H1 (cell line): ENCODE data around the gene FBXL16. TPM values are rescaled to one million over a fixed set of nuclear protein-coding genes. Genes with fewer than 3 reads are reported as not detected.

Source experiments
- CTCF ChIA-PET: fragments of 300-600 bp; sonication (Branson Sonifier 250); formaldehyde crosslinking; loops from one replicate; lab custom pipeline; 2021; ENCODE audit not compliant: partially characterized antibody; lab: Charles Lee
- POLR2A ChIA-PET: fragments of 300-600 bp; sonication (Branson Sonifier 250); formaldehyde crosslinking; loops from one replicate; lab custom pipeline; 2021; ENCODE audit warnings: inconsistent platforms; ENCODE audit not compliant: partially characterized antibody; lab: Charles Lee
- DNase-seq, 2 experiments: peaks; one replicate each; pipeline versions ENCODE4 v3.0.0 to v3.0.0-alpha.2; 2010 to 2022; ENCODE audit warnings: low spot score in 2 of 2, low read depth in 1 of 2, mixed read lengths in 1 of 2
- FAIRE-seq: peaks from 2 replicates; lab custom pipeline; 2011; peaks lifted over from hg19 to GRCh38; lab: Jason Lieb, UNC
- H2AFZ ChIP-seq: 2 replicates; pipeline ENCODE4 v1.8.1; 2012; ENCODE audit warnings: low read length, inconsistent platforms
- H2AK5ac ChIP-seq: 2 replicates; pipeline ENCODE4 v1.6.1; 2013; ENCODE audit warnings: low read depth, low read length
- H2BK120ac ChIP-seq: replicated peaks from 2 replicates; pipeline ENCODE3; 2013; ENCODE audit warnings: low read depth, low read length, inconsistent platforms
- H2BK12ac ChIP-seq: 2 replicates; pipeline ENCODE4 v1.6.1; 2013; ENCODE audit warnings: low read depth, low read length
- H2BK15ac ChIP-seq: 2 replicates; pipeline ENCODE4 v1.6.1; 2013; ENCODE audit warnings: low read length
- H2BK20ac ChIP-seq: 2 replicates; pipeline ENCODE4 v1.6.1; 2013; ENCODE audit warnings: low read length
- H2BK5ac ChIP-seq: 2 replicates; pipeline ENCODE4 v1.6.1; 2013; ENCODE audit warnings: low read depth, low read length
- H3K14ac ChIP-seq: 2 replicates; pipeline ENCODE4 v1.6.1; 2013; ENCODE audit warnings: inconsistent platforms; ENCODE audit not compliant: insufficient read length
- H3K18ac ChIP-seq: 2 replicates; pipeline ENCODE4 v1.6.1; 2013; ENCODE audit warnings: low read length; ENCODE audit errors: extremely low read depth
- H3K23ac ChIP-seq: 2 replicates; pipeline ENCODE4 v1.6.1; 2013; ENCODE audit warnings: inconsistent platforms; ENCODE audit not compliant: insufficient read length
- H3K23me2 ChIP-seq: 2 replicates; pipeline ENCODE4 v1.6.1; 2013; ENCODE audit warnings: low read depth, low read length
- H3K27ac ChIP-seq: 2 replicates; pipeline ENCODE4 v1.6.1; 2011; ENCODE audit warnings: low read depth, low read length, inconsistent platforms
- H3K27me3 ChIP-seq, 4 experiments: replicated peaks in 1 of 4; 1 replicate in 1 of 4; 2 replicates in 3 of 4; pipeline versions ENCODE4 v1.6.1 to v1.8.1; 2011 to 2013; ENCODE audit warnings: low read length in 3 of 4, mild to moderate bottlenecking in 3 of 4, inconsistent platforms in 2 of 4, mixed read lengths in 2 of 4, moderate library complexity in 1 of 4; ENCODE audit not compliant: control insufficient read depth in 3 of 4, insufficient read depth in 3 of 4; ENCODE audit errors: extremely low read depth in 1 of 4
- H3K36me3 ChIP-seq, 4 experiments: 2 replicates each; pipeline versions ENCODE4 v1.6.1 to v1.8.1; 2011 to 2013; ENCODE audit warnings: mild to moderate bottlenecking in 4 of 4, low read length in 3 of 4, moderate library complexity in 2 of 4, control low read depth in 1 of 4, inconsistent platforms in 1 of 4; ENCODE audit not compliant: insufficient read depth in 4 of 4, control insufficient read depth in 2 of 4
- H3K4ac ChIP-seq: replicated peaks from 2 replicates; pipeline ENCODE3; 2013; ENCODE audit warnings: low read length, low read depth, mixed read lengths, inconsistent platforms; ENCODE audit not compliant: insufficient read length
- H3K4me1 ChIP-seq, 4 experiments: replicated peaks in 1 of 4; 1 replicate in 1 of 4; 2 replicates in 3 of 4; pipeline versions ENCODE4 v1.6.1 to v1.8.1; 2011 to 2013; ENCODE audit warnings: low read length in 3 of 4, inconsistent platforms in 2 of 4, mixed read lengths in 1 of 4; ENCODE audit not compliant: insufficient read depth in 4 of 4, control insufficient read depth in 3 of 4
- H3K4me2 ChIP-seq, 2 experiments: 2 replicates each; pipeline versions ENCODE4 v1.6.1 to v1.8.1; 2011 to 2013; ENCODE audit warnings: low read depth in 2 of 2, low read length in 2 of 2, control low read depth in 1 of 2, inconsistent platforms in 1 of 2, mild to moderate bottlenecking in 1 of 2; ENCODE audit not compliant: insufficient read depth in 1 of 2
- H3K4me3 ChIP-seq, 4 experiments: fragments of 200-600, 300-600 bp in 1 of 4; sonication (generic), shearing (Covaris generic), sonication (Bioruptor Twin) in 1 of 4; 2 replicates each; pipeline versions ENCODE4 v1.5.1 to v1.8.1; 2011 to 2016; ENCODE audit warnings: low read length in 4 of 4, low read depth in 3 of 4, control low read depth in 2 of 4, inconsistent platforms in 2 of 4, mild to moderate bottlenecking in 2 of 4, mixed read lengths in 1 of 4, moderate library complexity in 1 of 4; ENCODE audit not compliant: insufficient read depth in 2 of 4; ENCODE audit errors: extremely low read depth in 1 of 4
- H3K56ac ChIP-seq: replicated peaks from 2 replicates; pipeline ENCODE3; 2013; ENCODE audit warnings: low read depth, mild to moderate bottlenecking, mixed read lengths, low read length, inconsistent platforms; ENCODE audit not compliant: insufficient read length
- H3K79me1 ChIP-seq: 2 replicates; pipeline ENCODE4 v1.6.1; 2013; ENCODE audit warnings: low read depth, low read length, control low read depth
- H3K79me2 ChIP-seq, 2 experiments: 2 replicates each; pipeline versions ENCODE4 v1.6.1 to v1.8.1; 2012 to 2013; ENCODE audit warnings: low read length in 2 of 2, mild to moderate bottlenecking in 2 of 2, inconsistent platforms in 1 of 2; ENCODE audit not compliant: insufficient read depth in 2 of 2, control insufficient read depth in 1 of 2
- H3K9ac ChIP-seq, 4 experiments: replicated peaks in 1 of 4; 1 replicate in 1 of 4; 2 replicates in 3 of 4; pipeline versions ENCODE4 v1.6.1 to v1.8.1; 2011 to 2013; ENCODE audit warnings: low read depth in 3 of 4, low read length in 3 of 4, control low read depth in 2 of 4, mild to moderate bottlenecking in 2 of 4, moderate library complexity in 2 of 4, inconsistent platforms in 1 of 4; ENCODE audit errors: extremely low read depth in 1 of 4
- H3K9me3 ChIP-seq, 2 experiments: 2 replicates each; pipeline versions ENCODE4 v1.6.1 to v1.8.1; 2012 to 2013; ENCODE audit warnings: mild to moderate bottlenecking in 2 of 2, moderate library complexity in 2 of 2, control low read depth in 1 of 2, inconsistent platforms in 1 of 2, low read depth in 1 of 2, low read length in 1 of 2, mixed read lengths in 1 of 2; ENCODE audit not compliant: insufficient read depth in 2 of 2
- H4K20me1 ChIP-seq, 2 experiments: replicated peaks in 1 of 2; 2 replicates each; pipeline versions ENCODE3 to v1.8.1; 2011 to 2013; ENCODE audit warnings: inconsistent platforms in 2 of 2, low read length in 2 of 2, mild to moderate bottlenecking in 1 of 2; ENCODE audit not compliant: insufficient read depth in 2 of 2, control insufficient read depth in 1 of 2
- H4K5ac ChIP-seq: 2 replicates; pipeline ENCODE4 v1.6.1; 2013; ENCODE audit warnings: low read length, low read depth, mixed read lengths, inconsistent platforms; ENCODE audit not compliant: insufficient read length
- H4K8ac ChIP-seq: 2 replicates; pipeline ENCODE4 v1.8.0; 2013; ENCODE audit warnings: mild to moderate bottlenecking, moderate library complexity, low read length, inconsistent platforms; ENCODE audit not compliant: insufficient read depth; ENCODE audit errors: extremely low read depth
- H4K91ac ChIP-seq: replicated peaks from 2 replicates; pipeline ENCODE3; 2013; ENCODE audit warnings: low read length, mixed read lengths, inconsistent platforms; ENCODE audit not compliant: insufficient read length
- BACH1 ChIP-seq: IDR thresholded peaks from 2 replicates; pipeline ENCODE4 v1.6.1; 2012; ENCODE audit warnings: low read length, improper control_type of control experiment
- CBX8 ChIP-seq: fragments of 300-800, 300-1000 bp; sonication (generic); IDR thresholded peaks from 2 replicates; pipeline ENCODE4 v1.7.1; 2016; ENCODE audit warnings: low read depth, low read length, borderline replicate concordance
- CHD2 ChIP-seq: IDR thresholded peaks from 2 replicates; pipeline ENCODE4 v1.6.1; 2012; ENCODE audit warnings: low read length, improper control_type of control experiment
- EGR1 ChIP-seq: IDR thresholded peaks from 2 replicates; pipeline ENCODE4 v1.6.1; 2011; ENCODE audit warnings: low read depth, low read length, borderline replicate concordance
- HDAC6 ChIP-seq: IDR thresholded peaks from one replicate; pipeline ENCODE4 v1.7.1; 2012; ENCODE audit warnings: low read depth, mild to moderate bottlenecking, inconsistent platforms, low read length, moderate library complexity
- NANOG ChIP-seq: IDR thresholded peaks from 2 replicates; pipeline ENCODE4 v1.6.1; 2011; ENCODE audit warnings: low read length, low read depth, mild to moderate bottlenecking, inconsistent platforms; ENCODE audit not compliant: insufficient read depth, poor library complexity, severe bottlenecking
- POLR2AphosphoS5 ChIP-seq: IDR thresholded peaks from 2 replicates; pipeline ENCODE4 v1.6.1; 2011; ENCODE audit warnings: low read depth, low read length
- RAD21 ChIP-seq, 2 experiments: IDR thresholded peaks in 1 of 2; conservative IDR thresholded peaks in 1 of 2; 2 replicates each; pipeline ENCODE4 v1.6.1; 2011; ENCODE audit warnings: low read depth in 2 of 2, low read length in 2 of 2, improper control_type of control experiment in 1 of 2, inconsistent platforms in 1 of 2, mild to moderate bottlenecking in 1 of 2, moderate library complexity in 1 of 2
- SIN3A ChIP-seq, 2 experiments: IDR thresholded peaks in 1 of 2; conservative IDR thresholded peaks in 1 of 2; 2 replicates each; pipeline ENCODE4 v1.6.1; 2011 to 2012; ENCODE audit warnings: low read length in 2 of 2, improper control_type of control experiment in 1 of 2, low read depth in 1 of 2, mild to moderate bottlenecking in 1 of 2
- SRF ChIP-seq: IDR thresholded peaks from 2 replicates; pipeline ENCODE4 v1.6.1; 2011; ENCODE audit warnings: mild to moderate bottlenecking, low read depth, low read length, moderate library complexity
- TCF12 ChIP-seq: IDR thresholded peaks from 2 replicates; pipeline ENCODE4 v1.6.1; 2011; ENCODE audit warnings: low read depth, mild to moderate bottlenecking, low read length
- TEAD4 ChIP-seq: IDR thresholded peaks from 2 replicates; pipeline ENCODE4 v1.6.1; 2012; ENCODE audit warnings: low read depth, low read length, inconsistent platforms, mixed read lengths
- WGBS, 2 experiments: shearing (Covaris generic) in 1 of 2; methylation state at CpG; one replicate each; pipeline versions ENCODE4 v1.1.6 to v1.1.7; 2013 to 2015; ENCODE audit warnings: low lambda C conversion rate in 2 of 2, mixed read lengths in 2 of 2, inconsistent platforms in 1 of 2, low coverage in 1 of 2, missing lambda C conversion rate in 1 of 2; ENCODE audit not compliant: insufficient replicate concordance in 2 of 2, insufficient coverage in 1 of 2, insufficient read length in 1 of 2; ENCODE audit errors: extremely low coverage in 1 of 2, missing lambda C conversion rate in 1 of 2; 5-methylcytosine and 5-hydroxymethylcytosine counted together
- polyA plus RNA-seq, 7 experiments: library from polyadenylated mRNA; depleted of rRNA in 3 of 7; stranded (reverse) in 5 of 7; unstranded in 2 of 7; fragments of >200 nt in 5 of 7; fragments of 200-250 nt in 2 of 7; gene quantifications; 1 replicate in 5 of 7; 2 replicates in 1 of 7; 4 replicates in 1 of 7; pipeline versions ENCODE4 v1.2.1 to v1.2.3, GENCODE V29; 2011 to 2013; ENCODE audit warnings: missing spikeins in 2 of 7, mixed read lengths in 2 of 7
- total RNA-seq: library from RNA; stranded (reverse); fragmentation: NEBNext Ultra II Directional; extraction: Animal tissue kit (Norgen Biotek cat#: 25700); gene quantifications from 2 replicates; pipeline ENCODE4 v1.2.1, GENCODE V29; 2021
- TF ChIP-seq, protein P1 (sequence below): IDR thresholded peaks from 2 replicates; pipeline ENCODE4 v1.6.1; 2012; ENCODE audit warnings: inconsistent platforms

FBXL16 gene
- total and polyA plus RNA-seq, 2 of the 8 experiments (the other 6 are each of a cell fraction or from before 2014, with no cell fraction given): 12.5 to 12.8 TPM

GRCh38 chr16:708959-709358 lies 3.4 kb upstream of the FBXL16 start:
- no peak for FAIRE-seq
- Histone ChIP-seq H3K23me2 (peaks cover 12% of the 10 kb centered on the region; the same call in 1 of the 2 replicates), H2BK12ac (no peak overlapping the region), H2BK120ac (no peak overlapping the region), H3K18ac (no peak overlapping the region), H2BK15ac (no peak overlapping the region), H3K23ac (no peak overlapping the region), H2AFZ (no peak overlapping the region), H3K4ac (no peak overlapping the region), H3K4me3 (no peak overlapping the region), H3K27me3 (peaks cover 29 to 67% (median 52%) of the 10 kb centered on the region in 4 experiments), H3K79me2 (no peaks in the 10 kb centered on the region), H3K9ac (no peak overlapping the region), H3K4me2 (no peak overlapping the region), H4K8ac (no peak overlapping the region), H4K91ac (no peak overlapping the region), H2BK5ac (no peak overlapping the region), H2AK5ac (no peak overlapping the region), H2BK20ac (no peak overlapping the region), H3K36me3 (no peaks in the 10 kb centered on the region), H3K4me1 (peaks cover 0 to 9% (median 5%) of the 10 kb centered on the region in 4 experiments; a peak in 4 of 7 replicates), H3K56ac (no peak overlapping the region), H3K27ac (no peak overlapping the region), H3K79me1 (no peaks in the 10 kb centered on the region), H3K14ac (no peak overlapping the region), H4K20me1 (peaks cover 3 to 13% of the 10 kb centered on the region in 2 experiments), H4K5ac (no peak overlapping the region), H3K9me3 (no peaks in the 10 kb centered on the region)
- WGBS, 2 experiments: 62% methylated on average over 3 of the region's 4 CpGs; no CpG with 5 or more reads in 1 of the 2 experiments
- ChIA-PET CTCF (interaction anchor here (1.0 to 33.4 kb wide), 5 partner anchors 27 to 349 kb away, joined by 3 to 977 read pairs (median 10); partner anchors contain the start of genes ANTKMT, CCDC78, CHTF18 and CIAO3), POLR2A (interaction anchor here (0.6 to 20.9 kb wide), 3 partner anchors 13 to 76 kb away, joined by 3 to 353 read pairs (median 3); partner anchors contain the start of genes ANTKMT, CCDC78 and HAGHL)
- DNase-seq: no peak
- TF ChIP-seq NANOG (no peak), SRF (no peak), SIN3A (conservative IDR thresholded peaks at IDR 0.05 in 1 of 2, IDR thresholded peaks at IDR 0.05 in 1 of 2; ENCODE audit: low read depth in 1 of 2, low read length in 2 of 2) (no peak), CHD2 (no peak), RAD21 (IDR thresholded peaks at IDR 0.05 in 1 of 2, conservative IDR thresholded peaks at IDR 0.05 in 1 of 2; ENCODE audit: low read depth in 2 of 2, low read length in 2 of 2) (no peak), HDAC6 (no peak), EGR1 (no peak), POLR2AphosphoS5 (no peak), BACH1 (no peak), CBX8 (no peak), TCF12 (no peak), TEAD4 (no peak)
- TF ChIP-seq, protein P1, sequence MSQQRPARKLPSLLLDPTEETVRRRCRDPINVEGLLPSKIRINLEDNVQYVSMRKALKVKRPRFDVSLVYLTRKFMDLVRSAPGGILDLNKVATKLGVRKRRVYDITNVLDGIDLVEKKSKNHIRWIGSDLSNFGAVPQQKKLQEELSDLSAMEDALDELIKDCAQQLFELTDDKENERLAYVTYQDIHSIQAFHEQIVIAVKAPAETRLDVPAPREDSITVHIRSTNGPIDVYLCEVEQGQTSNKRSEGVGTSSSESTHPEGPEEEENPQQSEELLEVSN: no peak
